GM06990 (cell line): Measurements from ENCODE around the gene SEMA4F.

Experiments used
- DNase-seq: peaks from one replicate; pipeline ENCODE4 v3.0.0-alpha.2; 2011; ENCODE audit not compliant: insufficient read length; ENCODE audit errors: extremely low read depth
- H3K27me3 ChIP-seq: replicated peaks from 2 replicates; pipeline ENCODE4 v1.6.0; 2011; ENCODE audit warnings: low read length; ENCODE audit not compliant: control insufficient read depth, insufficient read depth
- H3K36me3 ChIP-seq: 2 replicates; pipeline ENCODE4 v1.5.1; 2011; ENCODE audit warnings: low read length; ENCODE audit not compliant: control insufficient read depth, insufficient read depth
- H3K4me3 ChIP-seq: replicated peaks from 2 replicates; pipeline ENCODE4 v1.5.1; 2011; ENCODE audit warnings: low read depth, mild to moderate bottlenecking, control low read depth, low read length
- CTCF ChIP-seq: IDR thresholded peaks from 2 replicates; pipeline ENCODE4 v1.5.1; 2011; ENCODE audit warnings: low read length, control low read depth, mild to moderate bottlenecking, inconsistent platforms; ENCODE audit not compliant: insufficient read depth, poor library complexity, severe bottlenecking

The SEMA4F gene

GRCh38 chr2:74708296-74708695 is 54.2 kb downstream of the SEMA4F start:
- Histone ChIP-seq H3K36me3 (no peaks in the 10 kb centered on the region), H3K27me3 (no peaks in the 10 kb centered on the region; the same call in 1 of the 2 replicates), H3K4me3 (no peak overlapping the region)
- DNase-seq, result no peak
- TF ChIP-seq CTCF, result no peak

GRCh38 chr2:74708883-74709282 is 54.8 kb downstream of the SEMA4F start:
- no peak for TF ChIP-seq CTCF
- no peak for DNase-seq
- Histone ChIP-seq H3K4me3 (no peak overlapping the region), H3K36me3 (no peaks in the 10 kb centered on the region), H3K27me3 (no peaks in the 10 kb centered on the region; the same call in 1 of the 2 replicates)

- Histone ChIP-seq H3K27me3 (no peaks in the 10 kb centered on the region; the same call in 1 of the 2 replicates), H3K4me3 (no peak overlapping the region), H3K36me3 (no peaks in the 10 kb centered on the region)
- TF ChIP-seq CTCF, result no peak
- DNase-seq, result no peak
Measured at GRCh38 chr2:74712223-74713053, 58.4 kb downstream of the SEMA4F start.

- no peak for TF ChIP-seq CTCF
- Histone ChIP-seq H3K27me3 (no peaks in the 10 kb centered on the region; the same call in none of the 2 replicates), H3K36me3 (no peaks in the 10 kb centered on the region), H3K4me3 (no peak overlapping the region)
- no peak for DNase-seq
Measured at GRCh38 chr2:74714691-74715080, 60.6 kb downstream of the SEMA4F start.

- peak; percentile 93 for TF ChIP-seq CTCF
- no peaks in the 10 kb centered on the region; the same call in none of the 2 replicates for H3K27me3 ChIP-seq
- no peaks in the 10 kb centered on the region for H3K36me3 ChIP-seq
Measured at GRCh38 chr2:74715081-74715791, 61.2 kb downstream of the SEMA4F start.

More at GRCh38 chr2:74715081-74715791, 61.2 kb downstream of the SEMA4F start:
- DNase-seq, result peak; percentile 76
- H3K4me3 ChIP-seq, result peak overlapping the region; percentile 57
